GM23338 (cell line): ENCODE data around the gene CCDC93. TPM values are rescaled to one million over a fixed set of nuclear protein-coding genes. Genes with fewer than 3 reads are reported as not detected.

Experiments
- ATAC-seq: fragments of 200-7000 bp; cut with Tn5 transposase; 3 replicates; pipeline ENCODE4 v1.9.1; 2020
- DNase-seq: peaks from one replicate; pipeline ENCODE4 v3.0.0-alpha.2; 2015; ENCODE audit warnings: low spot score
- H2AFZ ChIP-seq: fragments of 200-600 bp; sonication (generic); 2 replicates; pipeline ENCODE4 v1.8.0; 2016; ENCODE audit warnings: antibody characterized with exemption, mild to moderate bottlenecking, moderate library complexity
- H3F3A ChIP-seq: fragments of 200-600 bp; sonication (generic); replicated peaks from 2 replicates; pipeline ENCODE4 v1.8.0; 2017; ENCODE audit warnings: antibody characterized with exemption, mixed run types, low read depth
- H3K27ac ChIP-seq: fragments of 200-600 bp; sonication (generic); 2 replicates; pipeline ENCODE4 v1.6.1; 2016; ENCODE audit warnings: low read depth
- H3K27me3 ChIP-seq: fragments of 200-600 bp; sonication (generic); 2 replicates; pipeline ENCODE4 v1.8.0; 2016; ENCODE audit warnings: mild to moderate bottlenecking, mixed run types, moderate library complexity; ENCODE audit not compliant: insufficient read depth
- H3K36me3 ChIP-seq: fragments of 200-600 bp; sonication (generic); 2 replicates; pipeline ENCODE4 v1.8.0; 2016; ENCODE audit warnings: mild to moderate bottlenecking; ENCODE audit not compliant: insufficient read depth
- H3K4me1 ChIP-seq: fragments of 200-600 bp; sonication (generic); 2 replicates; pipeline ENCODE4 v1.8.0; 2016; ENCODE audit warnings: mild to moderate bottlenecking, moderate library complexity; ENCODE audit not compliant: insufficient read depth
- H3K4me2 ChIP-seq: fragments of 200-600 bp; sonication (generic); 2 replicates; pipeline ENCODE4 v1.7.1; 2017; ENCODE audit warnings: mixed run types
- H3K4me3 ChIP-seq: fragments of 200-600 bp; sonication (generic); 2 replicates; pipeline ENCODE4 v1.6.1; 2016; ENCODE audit warnings: mixed run types
- H3K79me2 ChIP-seq: fragments of 200-600 bp; sonication (generic); replicated peaks from 2 replicates; pipeline ENCODE4 v1.8.0; 2017; ENCODE audit warnings: mild to moderate bottlenecking; ENCODE audit not compliant: insufficient read depth
- H3K9me2 ChIP-seq: fragments of 200-600 bp; sonication (generic); 2 replicates; pipeline ENCODE4 v1.8.0; 2017; ENCODE audit not compliant: insufficient read depth
- H4K20me1 ChIP-seq: fragments of 200-600 bp; sonication (generic); replicated peaks from 2 replicates; pipeline ENCODE4 v1.8.0; 2017; ENCODE audit warnings: mild to moderate bottlenecking; ENCODE audit not compliant: insufficient read depth
- H3K27ac Mint-ChIP-seq: 2 replicates; pipeline ENCODE4 v1.8.0; 2020; ENCODE audit warnings: inconsistent platforms, mild to moderate bottlenecking, moderate library complexity, mixed read lengths
- H3K27me3 Mint-ChIP-seq: 3 replicates; pipeline ENCODE4 v1.8.0; 2022; ENCODE audit warnings: low read depth, mild to moderate bottlenecking, moderate library complexity, mixed read lengths, inconsistent platforms; ENCODE audit not compliant: insufficient read depth, poor library complexity
- H3K36me3 Mint-ChIP-seq: 3 replicates; pipeline ENCODE4 v1.8.0; 2021; ENCODE audit warnings: low read depth, mild to moderate bottlenecking, inconsistent platforms, moderate library complexity, mixed read lengths
- H3K4me1 Mint-ChIP-seq: 3 replicates; pipeline ENCODE4 v1.8.0; 2020; ENCODE audit warnings: mild to moderate bottlenecking, inconsistent platforms, mixed read lengths
- H3K4me3 Mint-ChIP-seq: 3 replicates; pipeline ENCODE4 v1.8.0; 2021; ENCODE audit warnings: moderate library complexity, mild to moderate bottlenecking, inconsistent platforms, mixed read lengths
- H3K9me3 Mint-ChIP-seq: 3 replicates; pipeline ENCODE4 v1.8.0; 2020; ENCODE audit warnings: moderate library complexity, mild to moderate bottlenecking, inconsistent platforms, mixed read lengths
- CREB1 ChIP-seq: fragments of 250-450 bp; sonication (Bioruptor Pico); IDR thresholded peaks from 2 replicates; pipeline ENCODE4 v1.5.0; 2020; ENCODE audit warnings: low read depth, mild to moderate bottlenecking, moderate library complexity
- CTCF ChIP-seq, 2 experiments: fragments of 200-600 bp in 1 of 2; sonication (generic) in 1 of 2; conservative IDR thresholded peaks; 2 replicates each; pipeline versions ENCODE4 v1.5.1 to v1.6.1; 2016 to 2017; ENCODE audit warnings: antibody characterized with exemption in 2 of 2, low read depth in 2 of 2, mild to moderate bottlenecking in 2 of 2, moderate library complexity in 1 of 2
- ETS1 ChIP-seq: IDR thresholded peaks from 2 replicates; pipeline ENCODE4 v1.6.1; 2016; ENCODE audit warnings: antibody characterized with exemption
- EZH2 ChIP-seq: fragments of 200-600 bp; sonication (generic); IDR thresholded peaks from one replicate; pipeline ENCODE4 v1.8.0; 2017; ENCODE audit warnings: antibody characterized with exemption, mild to moderate bottlenecking, low read depth; ENCODE audit not compliant: unreplicated experiment
- EZH2phosphoT487 ChIP-seq: fragments of 200-600 bp; sonication (generic); IDR thresholded peaks from one replicate; pipeline ENCODE4 v1.8.1; 2018; ENCODE audit warnings: antibody characterized with exemption; ENCODE audit not compliant: unreplicated experiment
- JUNB ChIP-seq: IDR thresholded peaks from one replicate; pipeline ENCODE4 v1.6.1; 2016; ENCODE audit warnings: antibody characterized with exemption; ENCODE audit not compliant: unreplicated experiment
- NANOG ChIP-seq: IDR thresholded peaks from 2 replicates; pipeline ENCODE4 v1.6.1; 2016; ENCODE audit warnings: antibody characterized with exemption, borderline replicate concordance
- POLR2AphosphoS5 ChIP-seq: IDR thresholded peaks from 2 replicates; pipeline ENCODE4 v1.6.1; 2016; ENCODE audit warnings: antibody characterized with exemption, low read depth
- REST ChIP-seq: IDR thresholded peaks from one replicate; pipeline ENCODE4 v1.6.1; 2018; ENCODE audit warnings: antibody characterized with exemption; ENCODE audit not compliant: unreplicated experiment
- STAT1 ChIP-seq: IDR thresholded peaks from one replicate; pipeline ENCODE4 v1.6.1; 2016; ENCODE audit warnings: antibody characterized with exemption; ENCODE audit not compliant: unreplicated experiment
- ZNF114 ChIP-seq: fragments of 250-450 bp; sonication (Bioruptor Pico); IDR thresholded peaks from 2 replicates; pipeline ENCODE4 v1.5.0; 2020; ENCODE audit warnings: mild to moderate bottlenecking, moderate library complexity
- ZNF331 ChIP-seq: fragments of 250-450 bp; sonication (Bioruptor Pico); IDR thresholded peaks from 2 replicates; pipeline ENCODE4 v1.5.0; 2020; ENCODE audit warnings: low read depth, mild to moderate bottlenecking, moderate library complexity
- ZNF462 ChIP-seq: fragments of 250-450 bp; sonication (Bioruptor Pico); IDR thresholded peaks from 2 replicates; pipeline ENCODE4 v1.5.0; 2020; ENCODE audit warnings: mild to moderate bottlenecking, moderate library complexity
- polyA plus RNA-seq: library from polyadenylated mRNA; unstranded; fragments of >200 nt; fragmentation: Nextera tagmentation; extraction: Ambion mirVana; gene quantifications from 2 replicates; pipeline ENCODE4 v1.2.1, GENCODE V29; 2016
- total RNA-seq: library from RNA; depleted of rRNA; stranded (reverse); fragments of >200 nt; shearing (Covaris generic); gene quantifications from 2 replicates; pipeline ENCODE4 v1.2.3, GENCODE V29; 2014

Gene CCDC93
- total and polyA plus RNA-seq, 2 experiments from 2014 or later, result 13.1 to 16.8 TPM

GRCh38 chr2:118049140-118049815 lies 35.4 kb upstream of the CCDC93 start:
- Histone ChIP-seq H3K4me1 (no peaks in the 10 kb centered on the region; the same call in 1 of the 2 replicates), H2AFZ (no peak overlapping the region), H3K27me3 (no peaks in the 10 kb centered on the region), H3K4me3 (no peak overlapping the region), H3K79me2 (no peaks in the 10 kb centered on the region), H3K27ac (no peak overlapping the region), H4K20me1 (no peaks in the 10 kb centered on the region), H3F3A (no peaks in the 10 kb centered on the region), H3K36me3 (no peaks in the 10 kb centered on the region), H3K4me2 (no peak overlapping the region), H3K9me2 (no peaks in the 10 kb centered on the region)
- H3K27me3 Mint-ChIP-seq, result no peaks in the 10 kb centered on the region
- DNase-seq (no peak), ATAC-seq (no peak)
- TF ChIP-seq CREB1 (CRISPR knock-in tag), result no peak
- TF ChIP-seq ZNF462 (CRISPR knock-in tag), result no peak
- TF ChIP-seq REST, result no peak
- TF ChIP-seq ZNF331 (CRISPR knock-in tag), result no peak
- TF ChIP-seq STAT1, result no peak
- no peak for TF ChIP-seq EZH2
- no peak for TF ChIP-seq POLR2AphosphoS5
- TF ChIP-seq JUNB, result no peak
- TF ChIP-seq CTCF (conservative IDR thresholded peaks at IDR 0.05; ENCODE audit: low read depth in 2 of 2), result no peak
- TF ChIP-seq ETS1, result no peak
- no peak for TF ChIP-seq ZNF114
- TF ChIP-seq NANOG, result no peak
- TF ChIP-seq EZH2phosphoT487, result no peak
- H3K9me3 Mint-ChIP-seq, result no peaks in the 10 kb centered on the region
- no peaks in the 10 kb centered on the region for H3K36me3 Mint-ChIP-seq
- no peak overlapping the region for H3K27ac Mint-ChIP-seq
- no peak overlapping the region for H3K4me3 Mint-ChIP-seq
- peaks cover 8% of the 10 kb centered on the region; the same call in 2 of the 3 replicates for H3K4me1 Mint-ChIP-seq
